Measurements from ENCODE around the gene HUWE1.

- no peak for TF ChIP-seq CTCF (conservative IDR thresholded peaks at IDR 0.05 in 1 of 2, IDR thresholded peaks at IDR 0.05 in 1 of 2; ENCODE audit: low read depth in 1 of 2, low read length in 2 of 2)
- no peak for TF ChIP-seq EZH2 (IDR thresholded peaks at IDR 0.05; ENCODE audit: low read length, missing control alignments)
Measured at GRCh38 chrX:53659039-53659438, 27.5 kb downstream of the HUWE1 start.

Data from fibroblast of lung (primary cell).